Activated CD8-positive, alpha-beta T cell treated with anti-CD3 and anti-CD28 coated beads, Interleukin-2, amount 10 ng/mL, durations not matched to agents 7 days and 5 days (primary cell): ENCODE data around the gene MRPS6. TPM values are rescaled to one million over a fixed set of nuclear protein-coding genes. Genes with fewer than 3 reads are reported as not detected.

Source experiments
- ATAC-seq: fragments of 150-1000 bp; cut with Tn5 transposase; one replicate; pipeline ENCODE4 v1.10.0; 2021; ENCODE audit warnings: moderate library complexity
- CTCF ChIA-PET: fragments of 350-600 bp; sonication (Branson Sonifier 250); formaldehyde crosslinking; loops from one replicate; lab custom pipeline; 2021; ENCODE audit warnings: antibody characterized with exemption; lab: Charles Lee
- POLR2A ChIA-PET: fragments of 350-600 bp; sonication (Branson Sonifier 250); formaldehyde crosslinking; loops from one replicate; lab custom pipeline; 2021; ENCODE audit warnings: antibody characterized with exemption; lab: Charles Lee
- DNase-seq: peaks from one replicate; pipeline ENCODE4 v3.0.0-alpha.2; 2020
- H3K27ac Mint-ChIP-seq: one replicate; pipeline ENCODE4 v1.8.0; 2021; ENCODE audit warnings: mild to moderate bottlenecking, mixed read lengths
- H3K27me3 Mint-ChIP-seq: one replicate; pipeline ENCODE4 v1.8.0; 2021; ENCODE audit warnings: low read depth, mixed read lengths
- H3K36me3 Mint-ChIP-seq: one replicate; pipeline ENCODE4 v1.8.0; 2021; ENCODE audit warnings: low read depth, mixed read lengths
- H3K4me1 Mint-ChIP-seq: one replicate; pipeline ENCODE4 v1.8.0; 2021; ENCODE audit warnings: low read depth, mixed read lengths
- H3K4me3 Mint-ChIP-seq: one replicate; pipeline ENCODE4 v1.8.0; 2021; ENCODE audit warnings: mild to moderate bottlenecking, mixed read lengths
- H3K9me3 Mint-ChIP-seq: one replicate; pipeline ENCODE4 v1.8.0; 2022; ENCODE audit warnings: mixed read lengths; ENCODE audit not compliant: insufficient read depth
- total RNA-seq, 2 experiments: library from RNA; stranded (reverse); gene quantifications; one replicate each; pipeline ENCODE4 v1.2.3, GENCODE V29; 2021

Gene MRPS6
- total RNA-seq, 2 experiments from 2014 or later = 80.2 to 84.3 TPM

DNA sequence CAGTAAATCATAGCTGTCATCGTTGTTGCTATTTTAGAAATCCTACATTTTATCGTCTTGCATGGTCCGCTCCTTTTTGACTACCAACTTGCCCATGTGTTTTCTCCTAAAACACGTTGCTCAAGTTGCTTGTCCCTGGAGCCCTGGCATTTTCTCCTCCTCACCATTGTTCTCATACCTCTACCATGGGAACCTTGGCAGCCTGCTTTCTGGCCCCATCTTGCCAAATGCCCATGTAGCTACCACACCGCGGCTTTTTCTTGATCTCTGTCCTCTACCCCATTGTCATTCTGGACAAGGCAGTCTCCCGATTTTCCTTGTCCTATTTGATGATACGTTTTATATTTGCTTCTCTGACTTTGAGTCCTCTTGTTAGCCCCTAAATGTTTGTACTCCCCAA, 50.2 kb downstream of the MRPS6 start:
- Mint-ChIP-seq H3K36me3 (peaks cover 67% of the 10 kb centered on the region), H3K27me3 (no peaks in the 10 kb centered on the region), H3K4me3 (no peak overlapping the region), H3K9me3 (no peaks in the 10 kb centered on the region), H3K4me1 (peaks cover 23% of the 10 kb centered on the region), H3K27ac (no peak overlapping the region)
- CTCF ChIA-PET = interaction anchor here (1.0 to 3.6 kb wide), 2 partner anchors 21 to 200 kb away, joined by 4 to 17 read pairs; no protein-coding TSS in a partner anchor
- POLR2A ChIA-PET = interaction anchor here (0.6 kb wide), 1 partner anchor 244 kb away, joined by 3 read pairs; no protein-coding TSS in a partner anchor
- ATAC-seq = no peak
- DNase-seq = no peak

DNA sequence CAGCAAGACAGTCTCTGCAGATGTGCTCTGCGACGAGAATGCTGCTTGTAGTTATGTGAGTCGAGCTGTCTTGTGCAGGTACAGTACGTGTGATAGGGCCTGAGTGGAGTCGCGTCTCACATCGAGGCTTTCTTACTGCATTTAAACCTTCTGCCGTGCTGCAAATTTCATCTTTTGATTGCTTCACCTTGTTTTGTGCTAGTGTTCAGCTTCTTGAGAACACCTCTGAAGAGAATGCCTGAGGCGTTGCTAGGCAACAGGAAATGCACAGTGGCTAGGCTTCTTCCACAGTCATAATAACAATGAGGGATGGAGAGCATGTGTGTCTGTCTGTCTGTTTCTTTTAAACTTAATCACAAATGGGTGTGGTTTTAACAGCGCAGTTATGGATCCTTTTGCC, 52.9 kb downstream of the MRPS6 start:
- Mint-ChIP-seq H3K27ac (no peak overlapping the region), H3K4me1 (peaks cover 49% of the 10 kb centered on the region), H3K36me3 (peaks cover 69% of the 10 kb centered on the region), H3K27me3 (no peaks in the 10 kb centered on the region), H3K4me3 (no peak overlapping the region), H3K9me3 (no peaks in the 10 kb centered on the region)
- CTCF ChIA-PET = interaction anchor here (0.9 to 2.7 kb wide), 3 partner anchors 34 to 221 kb away, joined by 3 to 8 read pairs (median 7); no protein-coding TSS in a partner anchor
- ATAC-seq (peak; percentile 23), DNase-seq (peak; percentile 45)
- POLR2A ChIA-PET = no interaction called here

GRCh38 chr21:34126691-34127090, 53.3 kb downstream of the MRPS6 start:
- ATAC-seq (no peak), DNase-seq (no peak)
- Mint-ChIP-seq H3K36me3 (peaks cover 70% of the 10 kb centered on the region), H3K9me3 (no peaks in the 10 kb centered on the region), H3K4me1 (peaks cover 53% of the 10 kb centered on the region), H3K27ac (no peak overlapping the region), H3K4me3 (no peak overlapping the region), H3K27me3 (no peaks in the 10 kb centered on the region)
- ChIA-PET CTCF (interaction anchor here (2.7 kb wide), 1 partner anchor 221 kb away, joined by 8 read pairs; no protein-coding TSS in a partner anchor), POLR2A (no interaction called here)

DNA sequence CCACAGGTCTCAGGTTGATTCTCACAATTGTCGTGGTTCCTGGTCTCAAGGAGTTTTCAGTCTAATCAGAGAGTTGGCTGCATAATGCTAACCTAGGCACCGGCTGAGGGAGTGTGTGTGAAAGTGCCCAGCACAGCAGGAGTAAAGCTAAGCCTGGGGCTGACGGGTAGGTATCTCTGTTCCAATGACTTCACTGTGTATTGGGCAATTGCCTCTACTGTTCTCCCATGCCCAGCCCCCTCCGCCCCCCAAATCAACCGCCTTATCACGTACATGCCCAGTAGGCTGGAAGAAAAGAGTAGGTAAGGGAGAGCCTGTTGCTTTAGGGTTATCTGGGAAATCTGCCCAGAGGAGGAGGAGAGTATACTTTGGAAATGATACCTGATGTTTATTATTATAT, 54.7 kb downstream of the MRPS6 start:
- H3K27ac Mint-ChIP-seq = peak overlapping the region; percentile 67
- DNase-seq = no peak
- peaks cover 80% of the 10 kb centered on the region for H3K36me3 Mint-ChIP-seq
- no peak overlapping the region for H3K4me3 Mint-ChIP-seq
- no peaks in the 10 kb centered on the region for H3K9me3 Mint-ChIP-seq
- ChIA-PET POLR2A (interaction anchor here (1.8 kb wide), 1 partner anchor 153 kb away, joined by 5 read pairs; no protein-coding TSS in a partner anchor), CTCF (interaction anchor here (1.2 to 3.4 kb wide), 11 partner anchors 13 to 220 kb away, joined by 3 to 35 read pairs (median 9); no protein-coding TSS in a partner anchor)
- no peaks in the 10 kb centered on the region for H3K27me3 Mint-ChIP-seq
- ATAC-seq = no peak
- H3K4me1 Mint-ChIP-seq = peaks cover 67% of the 10 kb centered on the region

GRCh38 chr21:34128674-34129038, 55.3 kb downstream of the MRPS6 start:
- peak overlapping the region; percentile 83 for H3K27ac Mint-ChIP-seq
- no peak for ATAC-seq

DNA sequence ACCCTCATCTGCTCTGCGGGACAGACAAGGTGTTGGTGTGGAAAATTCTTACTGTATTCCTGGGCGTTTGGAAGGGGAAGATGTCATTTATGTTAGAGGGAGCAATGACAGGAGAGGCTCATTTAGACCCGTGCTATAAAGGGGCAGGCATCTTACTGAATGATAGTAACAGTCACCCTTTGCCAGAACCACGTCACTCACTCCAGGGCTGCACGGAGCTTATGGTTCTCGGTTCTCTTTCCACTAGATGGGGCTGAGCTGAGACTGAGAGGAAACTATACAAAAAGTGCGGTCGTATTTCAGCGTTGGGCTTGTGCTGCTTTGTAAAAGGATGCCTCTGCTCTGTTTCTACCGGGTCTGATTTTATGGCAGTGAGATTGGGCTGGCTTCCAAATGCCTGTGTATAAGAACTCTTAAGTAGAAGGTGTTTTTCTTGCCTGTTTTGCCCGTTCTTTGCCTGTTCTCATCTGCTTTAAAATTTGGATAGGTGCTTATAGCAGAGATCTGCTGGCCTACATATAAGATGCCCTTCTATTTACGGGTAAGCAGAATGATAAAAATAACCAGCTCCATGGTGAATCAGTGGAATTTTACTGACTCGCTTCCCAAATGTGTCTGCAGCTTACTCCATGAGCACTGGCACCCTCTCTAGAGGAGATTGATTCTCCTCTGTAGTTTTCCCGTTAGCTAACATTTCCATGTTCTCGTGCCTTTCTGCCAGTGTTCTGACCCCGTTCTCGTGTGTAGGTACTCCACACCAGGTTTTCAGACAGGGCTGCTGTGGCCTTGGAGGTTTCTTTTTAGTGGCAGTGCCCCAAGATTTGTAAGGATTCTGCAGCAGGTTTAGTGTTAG, 55.9 kb downstream of the MRPS6 start:
- DNase-seq = peak; percentile 85
- Mint-ChIP-seq H3K27me3 (no peaks in the 10 kb centered on the region), H3K4me1 (peaks cover 76% of the 10 kb centered on the region), H3K4me3 (peak overlapping the region; percentile 38), H3K36me3 (peaks cover 80% of the 10 kb centered on the region), H3K9me3 (no peaks in the 10 kb centered on the region), H3K27ac (peak overlapping the region; percentile 83)
- ChIA-PET POLR2A (interaction anchor here (0.6 to 1.8 kb wide), 9 partner anchors 12 to 205 kb away, joined by 3 to 8 read pairs (median 3); no protein-coding TSS in a partner anchor), CTCF (interaction anchor here (0.6 to 3.4 kb wide), 32 partner anchors 9 to 226 kb away, joined by 3 to 35 read pairs (median 4); no protein-coding TSS in a partner anchor)
- ATAC-seq = peak; percentile 90

More at GRCh38 chr21:34128674-34129038, 55.3 kb downstream of the MRPS6 start:
- no peak for DNase-seq
- ChIA-PET CTCF (interaction anchor here (0.7 to 3.4 kb wide), 25 partner anchors 8 to 226 kb away, joined by 3 to 35 read pairs (median 4); no protein-coding TSS in a partner anchor), POLR2A (interaction anchor here (0.6 to 1.8 kb wide), 7 partner anchors 12 to 205 kb away, joined by 3 to 6 read pairs (median 3); no protein-coding TSS in a partner anchor)
- H3K27me3 Mint-ChIP-seq = no peaks in the 10 kb centered on the region
- peaks cover 73% of the 10 kb centered on the region for H3K4me1 Mint-ChIP-seq
- H3K36me3 Mint-ChIP-seq = peaks cover 80% of the 10 kb centered on the region
- peak overlapping the region; percentile 1 for H3K4me3 Mint-ChIP-seq
- H3K9me3 Mint-ChIP-seq = no peaks in the 10 kb centered on the region

- Mint-ChIP-seq H3K27me3 (no peaks in the 10 kb centered on the region), H3K36me3 (peaks cover 80% of the 10 kb centered on the region), H3K4me1 (peaks cover 72% of the 10 kb centered on the region), H3K27ac (peak overlapping the region; percentile 83), H3K4me3 (peak overlapping the region; percentile 50), H3K9me3 (no peaks in the 10 kb centered on the region)
- ATAC-seq (peak; percentile 23), DNase-seq (no peak)
- ChIA-PET CTCF (interaction anchor here (0.6 to 3.4 kb wide), 27 partner anchors 9 to 226 kb away, joined by 3 to 35 read pairs (median 4); no protein-coding TSS in a partner anchor), POLR2A (interaction anchor here (1.1 to 1.8 kb wide), 5 partner anchors 24 to 155 kb away, joined by 3 to 8 read pairs (median 5); no protein-coding TSS in a partner anchor)
Observed at GRCh38 chr21:34129901-34130715, 56.7 kb downstream of the MRPS6 start.

- ChIA-PET POLR2A (no interaction called here), CTCF (interaction anchor here (0.8 to 3.4 kb wide), 11 partner anchors 10 to 229 kb away, joined by 3 to 35 read pairs (median 7); no protein-coding TSS in a partner anchor)
- Mint-ChIP-seq H3K9me3 (no peaks in the 10 kb centered on the region), H3K4me3 (no peak overlapping the region), H3K27me3 (no peaks in the 10 kb centered on the region), H3K4me1 (peaks cover 72% of the 10 kb centered on the region), H3K27ac (peak overlapping the region; percentile 83), H3K36me3 (peaks cover 80% of the 10 kb centered on the region)
- ATAC-seq (no peak), DNase-seq (no peak)
Observed at GRCh38 chr21:34130716-34130985, 57.3 kb downstream of the MRPS6 start.

DNA sequence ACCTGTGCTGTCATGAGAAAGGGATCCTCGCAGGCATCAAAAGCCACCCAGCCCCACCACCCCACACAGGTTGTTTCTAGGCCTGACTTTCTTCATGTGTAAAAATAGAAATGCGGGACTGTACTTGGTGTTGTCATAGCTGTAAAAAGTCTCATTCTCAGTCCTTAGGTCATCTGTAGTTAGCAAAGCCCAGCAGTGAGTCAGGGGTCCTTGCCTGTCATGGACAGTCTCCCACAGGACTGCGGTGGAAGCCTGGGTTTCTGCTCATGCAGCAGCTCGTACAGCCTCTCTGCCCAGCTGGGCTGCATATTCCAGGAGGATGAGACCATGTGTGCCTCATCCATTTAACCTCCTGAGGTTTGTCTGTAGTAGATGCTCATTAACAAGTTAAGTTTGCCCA, 58.2 kb downstream of the MRPS6 start:
- ChIA-PET CTCF (interaction anchor here (0.8 to 3.4 kb wide), 9 partner anchors 9 to 228 kb away, joined by 3 to 35 read pairs (median 6); no protein-coding TSS in a partner anchor), POLR2A (no interaction called here)
- DNase-seq (no peak), ATAC-seq (no peak)
- Mint-ChIP-seq H3K27ac (peak overlapping the region; percentile 83), H3K27me3 (no peaks in the 10 kb centered on the region), H3K4me1 (peaks cover 65% of the 10 kb centered on the region), H3K36me3 (peaks cover 74% of the 10 kb centered on the region), H3K9me3 (no peaks in the 10 kb centered on the region), H3K4me3 (no peak overlapping the region)

DNA sequence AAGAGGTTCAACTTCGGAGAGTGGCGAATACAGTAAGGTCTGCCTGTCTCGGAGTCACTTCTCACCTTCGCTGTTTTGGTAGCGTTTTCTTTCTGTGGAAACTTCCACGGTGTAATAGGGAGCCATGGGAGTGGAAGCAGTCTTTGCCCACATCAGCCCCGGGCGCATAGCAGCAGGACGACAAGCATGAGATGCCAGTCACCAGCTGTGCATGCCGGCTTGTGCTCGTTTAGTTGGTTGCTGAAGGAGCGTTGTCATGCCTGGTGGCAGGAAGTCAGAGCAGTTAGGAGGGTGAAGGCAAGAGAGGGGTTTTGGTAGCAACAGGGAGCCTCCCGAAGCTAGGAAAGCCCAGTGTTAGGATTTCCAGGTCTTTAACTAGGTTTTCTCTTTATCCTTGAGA, 58.8 kb downstream of the MRPS6 start:
- H3K9me3 Mint-ChIP-seq = no peaks in the 10 kb centered on the region
- H3K36me3 Mint-ChIP-seq = peaks cover 73% of the 10 kb centered on the region
- ChIA-PET CTCF (interaction anchor here (0.9 to 2.9 kb wide), 5 partner anchors 23 to 216 kb away, joined by 3 to 15 read pairs (median 7); no protein-coding TSS in a partner anchor), POLR2A (no interaction called here)
- H3K4me1 Mint-ChIP-seq = peaks cover 63% of the 10 kb centered on the region
- ATAC-seq (no peak), DNase-seq (no peak)
- no peak overlapping the region for H3K4me3 Mint-ChIP-seq
- peak overlapping the region; percentile 73 for H3K27ac Mint-ChIP-seq
- no peaks in the 10 kb centered on the region for H3K27me3 Mint-ChIP-seq

DNA sequence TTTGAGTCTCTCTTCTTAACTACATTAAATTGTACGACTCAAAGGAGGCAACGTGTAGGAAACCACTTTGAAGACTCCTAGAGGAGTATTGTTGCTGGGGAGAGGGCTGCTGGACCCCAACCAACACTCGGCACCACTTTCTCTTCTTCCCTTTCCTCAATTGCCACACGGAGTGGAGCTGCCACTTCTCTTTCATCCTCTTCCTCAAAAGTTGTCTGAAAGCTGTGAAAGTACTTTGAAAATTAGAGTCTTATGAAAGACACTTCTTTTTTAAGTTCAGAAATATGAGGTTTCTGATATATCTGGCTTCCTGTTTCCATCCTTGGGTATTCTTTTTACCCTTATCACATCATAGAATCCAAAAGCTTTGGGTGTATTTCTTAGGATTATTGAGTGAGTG, 59.5 kb downstream of the MRPS6 start:
- CTCF ChIA-PET = interaction anchor here (0.8 to 2.9 kb wide), 6 partner anchors 22 to 215 kb away, joined by 3 to 15 read pairs (median 6); partner anchors contain the start of genes MRPS6 and SLC5A3
- Mint-ChIP-seq H3K27me3 (no peaks in the 10 kb centered on the region), H3K4me3 (no peak overlapping the region), H3K36me3 (peaks cover 71% of the 10 kb centered on the region), H3K27ac (peak overlapping the region; percentile 73), H3K9me3 (no peaks in the 10 kb centered on the region), H3K4me1 (peaks cover 58% of the 10 kb centered on the region)
- POLR2A ChIA-PET = interaction anchor here (1.0 to 1.4 kb wide), 2 partner anchors 42 to 60 kb away, joined by 4 read pairs; no protein-coding TSS in a partner anchor
- DNase-seq = no peak
- no peak for ATAC-seq
